HCT116 (cell line): Measurements from ENCODE around the gene FMN2. TPM values are rescaled to one million over a fixed set of nuclear protein-coding genes. Genes with fewer than 3 reads are reported as not detected.

ENCODE experiments used
- ATAC-seq: fragments of 200-7000 bp; cut with Tn5 transposase; 2 replicates; pipeline ENCODE4 v1.9.1; 2020; ENCODE audit warnings: mild to moderate bottlenecking, moderate library complexity
- BruUV-seq: library from RNA; stranded (reverse); fragments of 400-500 nt; replicated peaks from 2 replicates; lab custom pipeline; 2021; lab: Mats Ljungman, UMichigan
- CTCF ChIA-PET: fragments of 300-600 bp; sonication (Branson Sonifier 250); formaldehyde crosslinking; loops from one replicate; lab custom pipeline; 2021; ENCODE audit warnings: antibody characterized with exemption; lab: Charles Lee
- POLR2A ChIA-PET: fragments of 300-600, 350-600 bp; sonication (Branson Sonifier 250); formaldehyde crosslinking; loops from one replicate; lab custom pipeline; 2021; ENCODE audit warnings: antibody characterized with exemption; lab: Charles Lee
- RAD21 ChIA-PET, 2 experiments: fragments of 300-600 bp; sonication (Branson Sonifier 250); formaldehyde crosslinking; loops; one replicate each; lab custom pipeline; 2023; ENCODE audit warnings: low total read pairs in 2 of 2; ENCODE audit not compliant: uncharacterized antibody in 2 of 2, unreplicated experiment in 2 of 2, low non-redundant PET in 1 of 2; lab: Charles Lee
- DNase-seq: peaks from one replicate; pipeline ENCODE4 v3.0.0-alpha.2; 2010; ENCODE audit warnings: low read depth, low spot score
- H2AFZ ChIP-seq: fragments of 200-600 bp; shearing (Covaris generic), sonication (generic); 2 replicates; pipeline ENCODE4 v1.6.1; 2017; ENCODE audit warnings: low read depth, mixed run types, mixed read lengths, antibody characterized with exemption, low read length; ENCODE audit not compliant: poor library complexity, severe bottlenecking
- H3K27ac ChIP-seq: 2 replicates; pipeline ENCODE4 v1.5.1; 2012; ENCODE audit warnings: low read depth, low read length
- H3K27me3 ChIP-seq: fragments of 200-600 bp; sonication (generic); 2 replicates; pipeline ENCODE4 v1.6.1; 2016; ENCODE audit warnings: mixed run types, low read length, mixed read lengths; ENCODE audit not compliant: insufficient read depth
- H3K36me3 ChIP-seq, 2 experiments: fragments of 200-500 bp in 1 of 2; fragments of 200-600 bp in 1 of 2; sonication (Bioruptor generic) in 1 of 2; sonication (generic) in 1 of 2; 2 replicates each; pipeline versions ENCODE4 v1.5.1 to v1.6.1; 2014 to 2016; ENCODE audit warnings: low read length in 2 of 2, inconsistent platforms in 1 of 2, mixed read lengths in 1 of 2, mixed run types in 1 of 2; ENCODE audit not compliant: insufficient read depth in 2 of 2, control insufficient read depth in 1 of 2
- H3K4me1 ChIP-seq, 2 experiments: fragments of 200-600 bp in 1 of 2; sonication (generic) in 1 of 2; 2 replicates each; pipeline versions ENCODE4 v1.5.1 to v1.6.1; 2012 to 2017; ENCODE audit warnings: low read length in 2 of 2, inconsistent platforms in 1 of 2, mild to moderate bottlenecking in 1 of 2, mixed read lengths in 1 of 2, mixed run types in 1 of 2, moderate library complexity in 1 of 2; ENCODE audit not compliant: insufficient read depth in 2 of 2, control insufficient read depth in 1 of 2
- H3K4me2 ChIP-seq: fragments of 200-600 bp; sonication (generic); 2 replicates; pipeline ENCODE4 v1.6.1; 2017; ENCODE audit warnings: mixed run types, low read length, mixed read lengths
- H3K4me3 ChIP-seq, 2 experiments: fragments of 200-600 bp in 1 of 2; sonication (generic) in 1 of 2; replicated peaks in 1 of 2; 2 replicates each; pipeline ENCODE4 v1.5.1; 2011 to 2016; ENCODE audit warnings: low read length in 2 of 2, control low read depth in 1 of 2, low read depth in 1 of 2, mild to moderate bottlenecking in 1 of 2, mixed read lengths in 1 of 2, mixed run types in 1 of 2
- H3K79me2 ChIP-seq: fragments of 200-600 bp; sonication (generic); 2 replicates; pipeline ENCODE4 v1.6.1; 2017; ENCODE audit warnings: mild to moderate bottlenecking, mixed run types, low read length, moderate library complexity, mixed read lengths; ENCODE audit not compliant: insufficient read depth
- H3K9ac ChIP-seq: fragments of 200-600 bp; sonication (generic); 2 replicates; pipeline ENCODE4 v1.6.1; 2016; ENCODE audit warnings: low read length, mixed read lengths
- H3K9me2 ChIP-seq: fragments of 200-600 bp; sonication (generic), shearing (Covaris generic); 2 replicates; pipeline ENCODE4 v1.6.1; 2017; ENCODE audit warnings: mixed run types, mild to moderate bottlenecking, moderate library complexity; ENCODE audit not compliant: insufficient read depth
- H3K9me3 ChIP-seq, 2 experiments: fragments of 200-500 bp in 1 of 2; fragments of 200-600 bp in 1 of 2; sonication (Bioruptor generic) in 1 of 2; sonication (generic) in 1 of 2; 2 replicates each; pipeline ENCODE4 v1.6.1; 2014 to 2017; ENCODE audit warnings: low read length in 2 of 2, mixed read lengths in 2 of 2, inconsistent platforms in 1 of 2, low read depth in 1 of 2, mild to moderate bottlenecking in 1 of 2, mixed run types in 1 of 2, moderate library complexity in 1 of 2; ENCODE audit not compliant: control insufficient read depth in 1 of 2, insufficient read depth in 1 of 2
- H4K20me1 ChIP-seq: fragments of 200-600 bp; sonication (generic), shearing (Covaris generic); 2 replicates; pipeline ENCODE4 v1.6.1; 2017; ENCODE audit warnings: mixed run types, mild to moderate bottlenecking, moderate library complexity; ENCODE audit not compliant: insufficient read depth
- ATF3 ChIP-seq: IDR thresholded peaks from 2 replicates; pipeline ENCODE4 v1.6.1; 2012
- CEBPB ChIP-seq: IDR thresholded peaks from 2 replicates; pipeline ENCODE4 v1.6.1; 2012; ENCODE audit warnings: low read depth
- CTCF ChIP-seq, 3 experiments: fragments of 200-600 bp in 1 of 3; sonication (generic) in 1 of 3; IDR thresholded peaks in 2 of 3; conservative IDR thresholded peaks in 1 of 3; 2 replicates each; pipeline ENCODE4 v1.5.1; 2012 to 2017; ENCODE audit warnings: low read depth in 2 of 3, low read length in 2 of 3, antibody characterized with exemption in 1 of 3, borderline replicate concordance in 1 of 3, control low read depth in 1 of 3, mild to moderate bottlenecking in 1 of 3, mixed read lengths in 1 of 3, mixed run types in 1 of 3, moderate library complexity in 1 of 3; ENCODE audit not compliant: insufficient read depth in 1 of 3
- EGR1 ChIP-seq: IDR thresholded peaks from 2 replicates; pipeline ENCODE4 v1.6.1; 2012; ENCODE audit warnings: low read depth
- ELF1 ChIP-seq: IDR thresholded peaks from 2 replicates; pipeline ENCODE4 v1.6.1; 2012; ENCODE audit warnings: low read depth, borderline replicate concordance
- EZH2 ChIP-seq: fragments of 200-600 bp; sonication (generic); IDR thresholded peaks from 2 replicates; pipeline ENCODE4 v1.6.1; 2017; ENCODE audit warnings: antibody characterized with exemption, mixed run types
- EZH2phosphoT487 ChIP-seq: fragments of 200-600 bp; IDR thresholded peaks from 2 replicates; pipeline ENCODE4 v1.6.1; 2018; ENCODE audit warnings: antibody characterized with exemption, borderline replicate concordance
- FOSL1 ChIP-seq: IDR thresholded peaks from 2 replicates; pipeline ENCODE4 v1.6.1; 2012; ENCODE audit warnings: low read depth
- JUND ChIP-seq: IDR thresholded peaks from 2 replicates; pipeline ENCODE4 v1.6.1; 2012
- MAX ChIP-seq: IDR thresholded peaks from 2 replicates; pipeline ENCODE4 v1.6.1; 2012
- POLR2A ChIP-seq: IDR thresholded peaks from 2 replicates; pipeline ENCODE4 v1.7.0; 2011; ENCODE audit warnings: borderline replicate concordance; ENCODE audit not compliant: insufficient read depth, insufficient read length; ENCODE audit errors: extremely low read depth
- POLR2AphosphoS5 ChIP-seq: IDR thresholded peaks from 2 replicates; pipeline ENCODE4 v1.6.1; 2011; ENCODE audit warnings: mild to moderate bottlenecking, low read depth, low read length, moderate library complexity
- SP1 ChIP-seq: IDR thresholded peaks from 2 replicates; pipeline ENCODE4 v1.6.1; 2012; ENCODE audit warnings: low read depth
- TCF7L2 ChIP-seq: IDR thresholded peaks from 2 replicates; pipeline ENCODE4 v1.7.0; 2011; ENCODE audit warnings: borderline replicate concordance, inconsistent platforms; ENCODE audit not compliant: insufficient read depth, insufficient read length; ENCODE audit errors: extremely low read depth
- YY1 ChIP-seq: IDR thresholded peaks from 2 replicates; pipeline ENCODE4 v1.6.1; 2011; ENCODE audit warnings: low read length, low read depth, moderate library complexity, mild to moderate bottlenecking; ENCODE audit not compliant: insufficient replicate concordance; ENCODE audit errors: extremely low read depth
- ZBTB33 ChIP-seq: IDR thresholded peaks from 2 replicates; pipeline ENCODE4 v1.6.1; 2011; ENCODE audit warnings: mild to moderate bottlenecking, low read length, moderate library complexity; ENCODE audit not compliant: insufficient replicate concordance; ENCODE audit errors: extremely low read depth
- ZFX ChIP-seq: fragments of 450-650 bp; IDR thresholded peaks from 2 replicates; pipeline ENCODE4 v1.6.1; 2017
- ZNF274 ChIP-seq: fragments of 200-500 bp; sonication (Bioruptor generic); IDR thresholded peaks from 2 replicates; pipeline ENCODE4 v1.6.1; 2014; ENCODE audit warnings: mild to moderate bottlenecking, low read depth, low read length, inconsistent platforms
- intact Hi-C: fragments of 100-400 bp; cut with micrococcal nuclease; formaldehyde crosslinking; loops from 2 replicates; pipeline ENCODE4 v1.10.0; 2022
- total RNA-seq: library from RNA; stranded (reverse); gene quantifications from one replicate; pipeline ENCODE4 v1.2.1, GENCODE V29; 2021; ENCODE audit not compliant: unreplicated experiment

The FMN2 gene
- total RNA-seq, 1 experiment from 2014 or later: not detected

GRCh38 chr1:240104672-240105071 lies 13.0 kb downstream of the FMN2 start:
- Histone ChIP-seq H2AFZ (no peak overlapping the region), H3K9me2 (no peaks in the 10 kb centered on the region), H3K79me2 (no peaks in the 10 kb centered on the region), H3K4me2 (no peak overlapping the region), H3K4me1 (no peaks in the 10 kb centered on the region), H3K36me3 (no peaks in the 10 kb centered on the region), H3K9ac (no peak overlapping the region), H4K20me1 (no peaks in the 10 kb centered on the region), H3K27me3 (no peaks in the 10 kb centered on the region), H3K9me3 (peaks cover 0 to 20% of the 10 kb centered on the region in 2 experiments; a peak in 1 of 4 replicates), H3K27ac (no peak overlapping the region), H3K4me3 (no peak overlapping the region)
- no peak for TF ChIP-seq JUND
- no peak for TF ChIP-seq ZBTB33
- TF ChIP-seq ELF1: no peak
- TF ChIP-seq ZFX: no peak
- no peak for TF ChIP-seq FOSL1
- TF ChIP-seq EZH2: no peak
- TF ChIP-seq POLR2AphosphoS5: no peak
- no peak for TF ChIP-seq EZH2phosphoT487
- no peak for TF ChIP-seq EGR1
- TF ChIP-seq SP1: no peak
- no peak for TF ChIP-seq ZNF274
- no peak for TF ChIP-seq CTCF (IDR thresholded peaks at IDR 0.05 in 2 of 3, conservative IDR thresholded peaks at IDR 0.05 in 1 of 3; ENCODE audit: borderline replicate concordance in 1 of 3, insufficient read depth in 1 of 3, low read depth in 2 of 3, low read length in 2 of 3)
- no peak for TF ChIP-seq YY1
- TF ChIP-seq ATF3: no peak
- TF ChIP-seq MAX: no peak
- TF ChIP-seq TCF7L2: no peak
- no peak for TF ChIP-seq CEBPB
- TF ChIP-seq POLR2A: no peak
- ATAC-seq (no peak), DNase-seq (no peak)
- no TSS peak for BruUV-seq
- ChIA-PET RAD21 (no interaction called here), CTCF (interaction anchor here (0.6 kb wide), 1 partner anchor 80 kb away, joined by 3 read pairs; no protein-coding TSS in a partner anchor), POLR2A (no interaction called here)
- intact Hi-C loops: no loop called here
